CD4-positive, alpha-beta T cell treated with Interleukin-2 at 100 ng/mL for 4 hours (primary cell): ENCODE measurements around the gene LRPAP1.

Source experiments
- DNase-seq: peaks from one replicate; pipeline ENCODE4 v3.0.0-alpha.2; 2020; ENCODE audit warnings: low spot score

Gene LRPAP1

DNA sequence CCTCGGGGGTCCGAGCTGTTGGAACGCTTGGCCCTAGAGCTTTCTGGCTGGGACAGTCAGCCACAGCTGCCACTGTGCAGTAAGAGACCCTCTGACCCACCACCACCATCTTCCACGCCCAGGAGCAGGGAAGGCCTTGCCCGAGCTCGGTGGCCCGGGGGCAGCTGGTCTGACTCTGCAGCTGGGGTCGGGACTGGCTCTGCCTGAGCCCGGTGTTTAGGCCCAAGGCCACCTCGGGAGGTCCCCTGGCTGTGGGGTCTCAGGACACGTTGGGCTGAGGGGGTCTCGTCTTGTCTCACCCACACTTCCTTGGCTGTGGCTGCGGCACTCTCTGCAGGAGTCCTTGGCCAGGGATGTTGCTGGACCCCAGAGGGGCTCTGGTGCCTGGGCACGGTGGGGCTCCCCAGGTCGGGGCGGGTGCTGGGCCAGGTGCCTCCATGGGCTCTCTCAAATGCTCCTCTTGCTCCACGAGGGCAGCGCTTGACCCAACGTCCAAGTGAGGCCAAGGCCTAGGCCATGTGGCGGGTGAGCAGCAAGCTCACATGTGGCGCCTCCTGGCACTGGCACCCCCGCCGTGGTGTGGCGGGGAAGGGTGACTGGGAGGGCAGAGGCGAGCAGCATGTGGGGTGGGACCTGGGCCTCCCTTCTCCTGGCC lies 46.2 kb downstream of the LRPAP1 start:
- no peak for DNase-seq

DNA sequence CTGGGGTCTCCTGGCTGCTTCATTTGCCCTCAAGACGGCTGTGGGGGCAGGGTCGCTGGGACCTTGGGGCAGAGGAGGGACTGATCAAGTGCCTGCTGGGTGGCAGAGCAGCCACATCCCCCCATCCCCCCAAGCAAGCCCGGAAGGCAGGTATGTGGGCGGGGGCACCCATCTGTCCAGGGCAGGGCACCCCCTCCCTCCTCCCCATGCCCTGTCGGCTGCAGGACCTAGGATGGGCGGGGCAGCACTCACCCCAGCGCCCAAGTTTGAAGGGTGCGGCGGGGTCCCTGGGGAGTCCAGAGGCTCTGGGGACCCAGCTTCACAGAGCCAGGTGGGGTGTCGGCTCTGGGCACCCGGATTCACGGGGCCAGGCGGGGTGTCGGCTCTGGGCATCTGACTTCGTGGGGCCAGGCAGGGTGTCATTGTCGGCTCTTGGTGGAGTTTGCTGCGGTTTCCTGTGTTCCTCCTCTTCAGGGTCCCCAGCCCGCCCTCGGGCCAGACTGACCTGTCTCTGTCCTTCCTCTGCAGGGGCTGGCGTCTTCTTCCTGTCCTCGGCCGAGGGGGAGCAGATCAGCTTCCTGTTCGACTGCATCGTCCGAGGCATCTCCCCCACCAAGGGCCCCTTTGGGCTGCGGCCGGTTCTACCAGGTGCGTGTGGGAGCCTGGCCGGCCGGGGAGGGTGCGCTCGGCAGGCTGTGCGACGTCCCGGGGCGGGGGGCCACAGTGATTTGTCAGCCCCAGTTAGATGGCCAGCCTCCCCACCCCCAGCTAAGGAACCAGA lies 47.0 kb downstream of the LRPAP1 start:
- no peak for DNase-seq

DNA sequence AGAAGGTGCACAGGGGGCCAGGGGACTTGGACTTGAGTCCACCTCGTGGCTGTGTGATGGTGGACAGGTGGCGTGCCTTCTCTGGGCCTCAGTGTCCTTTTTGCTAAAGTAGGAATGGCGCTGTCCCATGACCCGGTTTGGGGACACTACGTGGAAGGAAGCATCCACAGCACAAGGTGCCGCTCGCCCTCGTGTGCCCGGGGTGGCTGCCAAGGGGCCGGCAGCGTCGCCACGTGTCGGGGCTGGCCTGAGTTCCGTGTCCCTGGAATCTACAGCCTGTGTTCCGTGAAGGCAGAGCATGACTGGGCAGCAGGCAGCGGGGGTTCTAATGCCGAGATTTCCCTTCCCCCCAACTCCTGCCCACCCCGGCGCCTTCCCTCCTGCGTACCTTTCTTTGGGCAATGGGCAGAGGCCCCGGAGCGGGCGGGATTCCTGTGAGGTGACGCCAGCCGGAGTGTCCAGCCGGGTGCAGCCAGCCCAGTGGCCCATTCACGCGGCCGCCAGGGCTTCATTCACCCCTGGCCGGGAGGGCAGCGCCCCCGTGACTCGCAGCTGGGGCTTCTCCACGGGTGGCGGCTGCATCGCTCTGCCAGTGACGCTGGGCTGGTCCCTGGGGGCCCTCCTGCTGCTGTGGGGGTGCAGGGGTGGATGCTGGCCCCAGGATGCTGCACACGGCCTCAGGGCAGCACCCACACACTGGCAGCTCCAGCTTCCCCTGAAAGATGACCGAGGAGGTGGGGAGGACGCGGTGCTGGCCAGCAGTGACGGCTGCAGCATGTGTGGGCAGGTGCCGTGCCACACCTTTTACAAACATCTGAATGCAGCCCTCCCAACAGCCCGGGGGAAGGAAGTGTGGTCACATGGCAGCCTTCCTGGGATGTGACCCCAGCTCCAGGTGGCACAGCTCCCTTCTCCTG lies 47.9 kb downstream of the LRPAP1 start:
- DNase-seq, result no peak

DNA sequence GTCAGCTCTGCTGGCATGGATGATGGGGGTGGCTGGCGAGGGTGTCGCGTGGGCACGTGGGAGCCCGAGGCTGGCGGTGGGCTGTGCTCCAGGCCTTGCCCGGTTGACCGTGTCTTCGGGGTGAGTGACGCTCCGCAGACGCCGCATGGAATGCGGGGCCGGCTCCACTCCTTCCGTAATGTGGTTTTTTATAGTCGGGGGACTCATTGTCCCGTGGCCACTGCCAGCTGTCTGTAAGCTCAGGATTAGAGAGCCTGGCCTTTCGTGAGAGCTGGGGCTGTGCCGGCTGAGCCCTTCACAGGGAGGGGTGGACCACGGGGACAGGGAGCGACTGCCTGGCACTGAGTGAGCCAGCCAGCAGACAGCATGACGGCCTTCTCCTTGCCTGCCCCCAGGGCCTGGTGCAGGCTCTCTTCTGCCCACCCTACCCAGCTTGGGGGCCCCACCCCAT lies 48.7 kb downstream of the LRPAP1 start:
- no peak for DNase-seq

DNA sequence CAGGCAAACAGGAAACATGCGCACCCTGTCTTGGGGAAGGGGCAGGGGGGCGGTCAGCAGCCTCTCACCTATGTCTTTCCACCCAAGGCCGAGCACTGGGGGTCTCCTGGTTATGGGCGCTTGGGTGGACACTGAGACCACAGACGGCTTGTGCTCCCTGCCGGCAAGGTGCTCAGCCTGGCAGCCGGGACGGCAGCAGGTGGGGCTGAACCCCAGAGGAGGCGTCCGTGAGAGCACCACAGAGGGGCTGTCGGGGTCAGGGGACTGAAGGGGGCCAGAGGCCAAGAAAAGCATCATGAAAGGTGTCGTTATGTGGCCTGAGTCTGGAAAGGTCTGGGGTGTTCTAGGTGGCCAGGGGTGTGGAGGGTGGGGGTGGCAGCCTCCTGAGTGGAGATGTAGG lies 49.5 kb downstream of the LRPAP1 start:
- DNase-seq, result no peak

DNA sequence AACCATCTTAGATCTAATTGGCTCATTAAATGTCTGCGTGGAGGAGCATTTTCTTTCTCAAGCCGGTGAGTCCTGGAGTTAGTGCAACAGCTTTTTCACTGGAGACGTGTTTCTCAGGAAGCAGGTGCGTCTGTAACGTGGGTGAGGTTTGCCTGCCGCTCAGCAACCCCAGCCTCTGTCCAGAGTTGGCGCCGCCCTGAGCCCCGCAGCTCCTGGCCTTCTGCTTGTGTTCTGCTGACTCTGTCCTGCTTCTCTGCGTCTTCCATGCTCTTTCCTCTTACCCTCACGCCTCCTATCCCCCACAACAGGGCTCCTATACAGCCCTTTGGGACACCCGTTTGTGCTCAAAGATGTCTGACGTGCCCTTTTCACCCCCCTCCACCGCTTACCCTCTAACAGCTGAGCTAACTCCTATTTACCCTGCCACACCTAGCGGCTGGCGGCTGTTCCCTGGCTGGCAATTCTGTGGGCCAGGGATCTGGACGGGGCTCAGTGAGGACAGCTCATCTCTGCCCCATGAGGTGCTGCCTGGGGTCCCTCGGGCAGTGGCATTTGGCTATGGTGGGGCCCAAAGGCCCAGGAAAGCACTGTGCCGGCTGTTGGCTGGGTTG lies 50.3 kb downstream of the LRPAP1 start:
- no peak for DNase-seq

DNA sequence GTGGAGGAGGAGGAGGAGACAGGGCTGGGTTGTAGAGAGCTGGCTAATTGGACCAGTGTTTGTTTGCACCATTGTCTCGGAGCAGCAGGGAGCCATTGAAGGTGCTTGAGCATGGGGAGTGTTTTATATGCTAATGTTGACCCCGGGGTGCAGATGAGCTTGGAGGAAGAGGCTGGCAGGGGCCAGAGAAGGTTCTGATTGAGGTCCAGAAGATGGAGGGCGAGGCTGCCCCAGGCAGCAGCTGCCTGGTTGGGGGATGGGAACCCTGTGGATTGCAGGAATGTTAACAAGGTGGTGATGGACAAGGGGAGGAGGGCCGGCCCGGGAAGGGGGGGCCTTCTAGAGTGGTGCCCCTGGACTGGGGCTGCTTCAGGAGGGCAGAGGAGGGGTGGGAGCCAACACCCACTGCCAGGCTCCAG lies 51.1 kb downstream of the LRPAP1 start:
- DNase-seq, result no peak

DNA sequence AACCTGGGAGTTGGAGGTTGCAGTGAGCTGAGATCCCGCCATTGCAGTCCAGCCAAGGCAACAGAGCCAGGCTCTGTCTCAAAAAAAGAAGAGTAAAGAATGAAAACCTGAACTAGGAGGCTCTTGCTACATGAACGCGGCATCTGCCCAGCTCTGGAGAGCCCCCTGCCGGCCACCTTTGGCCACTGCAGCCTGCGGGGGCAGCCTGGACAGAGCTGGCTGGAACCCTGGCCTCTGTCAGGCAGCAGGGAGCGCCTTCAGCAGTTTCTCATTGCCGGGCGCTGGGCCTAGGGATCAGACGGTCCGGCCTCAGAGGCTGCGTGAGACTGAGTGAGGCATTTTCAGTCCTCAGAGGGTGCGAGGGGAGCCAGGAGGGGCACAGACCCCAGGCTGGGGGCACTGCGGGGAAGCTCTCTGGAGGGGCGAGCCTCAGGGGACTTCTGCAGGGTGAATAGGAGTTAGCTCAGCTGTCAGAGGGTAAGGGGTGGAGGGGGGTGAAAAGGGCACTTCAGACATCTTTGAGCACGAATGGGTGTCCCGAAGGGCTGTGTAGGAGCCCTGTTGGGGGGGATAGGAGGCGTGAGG lies 51.6 kb downstream of the LRPAP1 start:
- peak; percentile 70 for DNase-seq

DNA sequence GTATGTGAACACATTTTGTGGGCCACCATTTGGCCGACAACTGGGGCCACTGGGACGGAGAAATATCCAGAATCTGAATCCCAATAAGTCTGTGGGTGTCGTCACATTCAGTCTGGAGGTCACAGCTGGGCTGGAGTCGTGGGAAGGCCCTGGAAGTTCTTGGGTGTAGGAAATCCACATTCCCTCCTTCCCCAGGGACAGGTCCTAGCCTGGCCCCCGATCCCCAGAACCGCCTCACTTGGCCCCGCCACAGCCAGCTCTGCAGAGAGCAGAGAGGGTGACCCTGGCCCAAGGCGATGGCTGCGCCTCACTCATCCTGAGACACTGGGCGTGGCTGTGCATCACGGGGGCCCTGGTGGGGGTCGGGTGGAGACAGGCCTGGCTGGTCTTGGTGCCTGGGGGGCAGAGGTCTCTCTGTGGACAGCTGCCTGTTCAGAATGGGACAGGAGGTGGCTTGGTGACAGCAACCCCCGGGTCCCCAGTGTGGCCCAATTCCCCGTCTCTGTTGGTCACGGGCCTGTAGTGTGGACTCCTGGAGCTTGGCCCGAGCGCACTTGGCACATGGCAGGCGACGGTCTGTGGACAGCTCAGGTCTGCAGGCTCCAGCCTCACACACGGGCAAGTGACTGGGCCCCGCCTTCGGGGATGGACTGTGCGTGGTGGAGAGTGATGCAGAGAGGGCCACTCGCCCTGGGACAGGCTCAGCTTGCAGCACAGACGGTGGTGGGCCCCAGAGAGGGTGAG lies 52.7 kb downstream of the LRPAP1 start:
- no peak for DNase-seq

DNA sequence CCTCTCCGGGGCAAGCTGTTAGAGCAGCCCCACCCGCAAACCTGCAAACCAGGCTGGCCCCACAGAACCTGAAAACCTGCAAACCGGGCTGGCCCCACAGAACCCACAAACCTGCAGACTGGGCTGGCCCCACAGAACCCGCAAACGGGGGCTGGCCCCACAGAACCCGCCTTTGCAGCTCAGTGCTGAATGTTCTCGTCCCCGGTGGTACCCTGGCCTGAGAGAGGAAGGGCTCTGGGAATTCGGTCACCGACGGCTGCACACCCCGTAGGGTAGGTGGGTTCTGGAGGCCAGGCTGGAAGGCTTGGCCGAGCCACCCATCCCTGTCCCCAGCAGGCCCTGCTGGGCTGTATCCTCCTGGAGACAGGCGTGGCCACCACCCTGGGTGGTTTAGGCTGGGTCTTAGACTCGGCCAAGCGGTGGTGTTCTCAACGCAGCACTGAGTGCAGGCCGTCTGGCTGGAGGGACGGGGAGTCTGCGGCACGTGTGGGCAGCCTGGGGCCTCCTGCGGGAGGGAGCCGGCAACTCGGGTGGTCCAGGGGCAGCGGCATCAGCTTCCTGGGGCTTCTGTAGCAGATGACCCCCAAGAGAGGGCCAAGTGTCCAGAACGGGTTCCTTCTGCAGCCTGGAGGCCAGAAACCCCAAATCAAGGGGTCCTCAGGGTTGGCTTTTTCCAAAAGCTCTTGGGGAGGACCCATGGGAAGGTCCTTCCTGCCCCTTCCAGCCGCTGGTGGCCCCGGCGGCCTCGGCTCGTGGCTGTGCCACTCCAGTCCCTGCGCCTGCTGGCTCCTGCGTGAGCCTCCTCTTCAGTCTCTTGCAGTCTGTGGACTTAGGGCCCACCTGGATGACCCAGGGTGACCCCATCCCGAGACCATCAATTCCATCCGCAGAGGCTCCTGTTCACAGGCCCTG lies 53.5 kb downstream of the LRPAP1 start:
- DNase-seq, result no peak

DNA sequence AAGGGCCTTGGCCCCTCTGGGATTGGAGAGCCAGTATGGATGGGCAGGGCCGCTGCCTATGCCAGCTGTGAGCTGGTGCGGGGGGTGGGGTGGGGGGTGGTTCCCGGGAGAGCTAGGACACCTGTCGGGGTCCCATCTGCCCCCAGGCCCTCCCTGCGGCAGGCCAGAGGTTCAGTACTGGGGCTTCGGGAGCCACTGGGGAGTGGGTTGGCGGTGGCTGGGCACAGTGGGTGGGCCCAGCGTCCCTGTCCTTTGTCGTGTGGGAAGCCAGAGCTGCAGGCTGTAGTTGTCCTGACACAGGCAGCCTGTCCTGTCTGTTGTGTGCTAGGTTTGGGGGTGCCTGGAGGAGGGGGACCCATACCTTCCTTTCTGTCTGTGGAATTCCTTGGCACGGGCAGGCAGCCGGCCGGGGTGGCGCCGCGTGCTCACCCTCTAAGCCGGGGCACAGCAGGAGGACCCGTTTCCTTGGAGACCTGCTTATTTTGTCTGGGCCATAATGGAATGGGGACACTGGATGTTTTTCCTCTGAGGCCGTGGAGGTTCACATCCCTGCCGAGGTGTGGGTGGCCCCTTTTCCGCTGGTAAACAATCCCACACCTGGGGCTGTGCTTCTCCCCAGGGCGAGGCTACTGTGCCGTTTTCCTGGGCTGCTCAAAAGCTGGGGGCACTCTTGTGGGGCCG lies 54.3 kb downstream of the LRPAP1 start:
- DNase-seq, result no peak

DNA sequence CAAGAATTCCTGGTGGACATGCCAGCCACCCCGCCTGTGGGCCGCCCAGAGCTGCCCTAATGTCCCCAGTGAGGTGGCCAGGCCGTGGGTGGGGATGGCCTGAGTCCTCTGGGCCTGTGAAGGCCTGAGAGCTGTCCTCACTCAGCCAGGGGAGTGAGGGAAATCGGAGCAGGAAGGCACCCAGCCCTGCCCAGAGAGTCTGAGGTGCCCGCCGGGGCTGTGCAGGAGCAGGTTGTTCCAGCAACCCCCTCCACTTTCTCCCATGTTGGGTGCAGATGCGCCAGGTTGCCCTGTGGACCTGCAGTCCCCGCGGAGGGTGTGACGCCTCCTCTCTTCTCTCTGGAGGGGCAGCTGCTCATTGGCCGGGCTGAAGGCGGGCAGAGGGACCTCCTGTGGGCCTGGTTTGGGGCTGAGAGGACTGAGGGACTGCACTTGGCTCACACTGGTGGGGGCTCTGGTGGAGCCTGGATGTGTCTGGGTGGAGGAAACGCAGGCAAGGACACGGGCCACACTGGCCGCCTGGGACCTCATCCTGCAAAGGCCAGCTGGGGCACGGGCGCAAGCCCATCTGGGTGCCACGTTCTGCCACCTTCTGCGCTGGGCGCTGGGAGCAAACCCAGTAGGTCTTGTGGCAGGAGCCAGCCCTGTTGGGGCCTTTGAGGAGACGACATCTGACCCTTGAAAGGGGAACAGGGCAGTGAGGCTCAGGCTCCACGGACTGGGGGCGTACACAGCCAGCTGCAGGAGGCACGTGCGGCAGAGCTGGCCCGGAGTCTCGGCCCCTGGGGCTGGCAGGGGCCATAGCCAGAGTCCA lies 55.1 kb downstream of the LRPAP1 start:
- DNase-seq, result no peak

DNA sequence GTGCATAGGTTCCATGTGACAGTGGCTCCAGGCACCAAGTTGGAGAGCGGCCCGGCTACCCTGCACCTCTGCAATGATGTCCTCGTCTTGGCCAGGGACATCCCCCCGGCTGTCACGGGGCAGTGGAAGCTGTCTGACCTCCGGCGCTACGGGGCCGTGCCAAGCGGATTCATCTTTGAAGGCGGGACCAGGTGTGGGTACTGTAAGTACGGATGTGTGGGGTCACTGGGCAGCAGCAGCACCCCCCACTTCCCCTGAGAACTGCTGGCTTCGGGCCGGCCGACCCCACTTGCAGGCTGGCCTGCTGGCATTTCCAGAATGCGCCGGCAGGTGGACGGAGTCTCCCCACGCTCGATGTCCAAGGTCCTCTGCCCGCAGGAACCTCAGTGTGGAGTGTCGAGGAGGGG lies 55.9 kb downstream of the LRPAP1 start:
- no peak for DNase-seq

DNA sequence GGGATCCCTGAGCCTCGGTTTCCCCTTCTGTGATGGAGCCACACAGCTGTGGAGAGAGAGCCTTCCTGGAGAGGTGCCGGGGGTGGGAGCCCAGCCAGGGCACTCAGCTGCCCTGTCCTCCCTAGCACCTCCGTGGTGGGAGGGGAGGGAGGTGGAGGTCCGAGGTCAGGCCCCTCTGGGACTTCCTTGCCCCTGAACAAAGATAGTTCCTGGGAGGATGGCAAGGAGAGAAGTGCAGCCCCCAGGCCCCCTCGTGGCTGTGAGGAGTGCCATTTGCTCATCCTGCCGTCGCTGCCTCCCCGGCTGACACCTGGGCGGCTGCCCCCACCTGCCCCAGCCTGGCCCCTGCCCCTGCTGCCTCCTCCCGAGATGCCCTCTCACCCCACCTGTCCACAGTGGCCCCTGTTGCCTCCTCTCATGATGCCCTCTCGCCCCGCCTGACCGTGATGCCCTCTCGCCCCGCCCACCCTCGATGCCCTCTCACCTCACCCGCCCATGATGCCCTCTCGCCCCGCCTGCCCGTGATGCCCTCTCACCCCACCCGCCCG lies 56.4 kb downstream of the LRPAP1 start:
- DNase-seq, result no peak

DNA sequence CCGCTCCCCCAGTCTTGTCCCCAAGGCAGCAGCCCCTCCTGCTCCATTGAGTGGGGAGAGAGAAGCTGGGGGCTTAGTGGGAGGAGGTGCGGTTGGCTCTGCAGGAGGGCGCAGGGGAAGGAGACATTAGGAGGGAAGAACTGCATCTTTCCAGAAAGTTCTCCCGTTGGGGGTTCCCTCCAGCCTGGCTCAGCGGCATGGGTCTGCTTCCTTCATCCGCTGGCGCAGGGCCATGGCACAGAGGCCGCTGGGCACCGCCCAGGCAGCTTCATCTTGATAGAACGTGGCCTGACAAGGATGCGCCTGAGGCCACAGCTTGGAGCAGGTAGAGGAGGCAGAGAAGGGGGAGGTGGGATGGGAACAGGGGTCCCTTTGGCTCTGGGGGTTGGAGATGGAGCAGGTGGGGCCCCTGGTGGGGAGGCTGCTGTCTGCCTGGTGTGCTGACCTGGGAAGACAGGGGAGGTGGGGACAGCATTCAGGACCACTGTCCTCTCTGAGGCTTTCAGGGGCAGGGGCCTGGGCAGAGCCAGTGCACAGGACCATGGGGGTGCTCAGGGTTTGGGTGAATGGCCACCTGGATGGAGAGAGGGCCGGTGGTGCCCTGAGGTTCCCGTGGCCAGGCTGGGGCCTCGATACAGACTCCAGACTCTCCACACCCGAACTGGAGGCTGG lies 57.0 kb downstream of the LRPAP1 start:
- no peak for DNase-seq

DNA sequence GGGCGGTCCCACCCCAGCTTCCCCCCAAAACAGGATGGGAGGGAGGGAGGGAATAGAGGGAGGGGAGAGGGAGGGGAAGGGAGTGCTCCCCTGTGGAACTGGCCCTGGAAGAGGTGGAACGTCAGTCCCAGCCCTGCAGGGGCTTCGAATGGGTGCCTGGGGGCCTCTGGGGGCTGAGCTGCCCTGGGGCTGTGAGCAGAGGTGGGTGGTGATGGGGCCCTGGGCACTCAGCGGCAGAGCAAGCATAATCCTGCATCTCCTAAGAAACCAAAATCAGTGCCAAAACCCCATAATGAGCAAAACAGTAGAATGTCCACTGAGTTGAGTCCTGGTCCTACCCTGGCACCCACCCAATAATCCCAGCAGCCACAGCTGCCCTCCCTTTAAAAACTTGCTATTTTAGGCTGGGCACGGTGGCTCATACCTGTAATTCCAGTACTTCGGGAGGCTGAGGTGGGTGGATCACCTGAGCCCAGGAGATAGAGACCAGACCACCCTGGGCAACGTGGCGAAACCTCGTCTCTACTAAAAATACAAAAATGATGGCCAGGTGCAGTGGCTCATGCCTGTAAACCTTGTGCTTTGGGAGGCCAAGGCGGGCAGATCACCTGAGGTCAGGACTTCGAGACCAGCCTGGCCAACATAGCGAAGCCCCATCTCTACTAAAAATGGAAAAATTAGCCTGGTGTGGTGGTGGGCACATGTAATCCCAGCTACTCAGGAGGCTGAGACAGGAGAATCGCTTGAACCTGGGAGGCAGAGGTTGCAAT lies 58.0 kb downstream of the LRPAP1 start:
- no peak for DNase-seq
